Ramos (cell line): ENCODE results near the gene TP73.

Experiments used
- in situ Hi-C: fragments of 300-500 bp; cut with MboI; formaldehyde crosslinking; loops from one replicate; pipeline ENCODE4 v1.14.3; 2022; ENCODE audit warnings: low sequenced_read_pairs; ENCODE audit not compliant: unreplicated experiment

TP73 gene

DNA sequence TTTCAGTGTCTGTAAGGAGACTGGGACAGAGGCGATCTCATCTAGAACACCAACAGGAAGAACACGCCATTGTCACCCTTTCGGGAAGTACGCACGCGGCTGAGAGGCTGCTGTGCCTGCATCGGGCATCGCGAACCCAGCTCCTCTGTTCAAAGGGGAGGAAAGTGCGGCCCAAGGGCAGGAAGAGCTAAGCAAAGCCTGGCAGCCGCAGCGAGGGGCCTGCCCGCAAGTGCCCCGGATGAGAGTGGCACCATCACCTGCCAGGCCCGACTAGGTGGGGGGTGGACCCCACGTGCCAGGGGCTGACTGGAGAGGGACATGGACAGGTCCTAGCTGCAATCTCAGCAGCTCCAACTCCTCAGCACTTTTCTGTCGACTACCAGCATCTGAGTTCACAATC is 20.0 kb upstream of the TP73 start:
- in situ Hi-C loops, result no loop called here

DNA sequence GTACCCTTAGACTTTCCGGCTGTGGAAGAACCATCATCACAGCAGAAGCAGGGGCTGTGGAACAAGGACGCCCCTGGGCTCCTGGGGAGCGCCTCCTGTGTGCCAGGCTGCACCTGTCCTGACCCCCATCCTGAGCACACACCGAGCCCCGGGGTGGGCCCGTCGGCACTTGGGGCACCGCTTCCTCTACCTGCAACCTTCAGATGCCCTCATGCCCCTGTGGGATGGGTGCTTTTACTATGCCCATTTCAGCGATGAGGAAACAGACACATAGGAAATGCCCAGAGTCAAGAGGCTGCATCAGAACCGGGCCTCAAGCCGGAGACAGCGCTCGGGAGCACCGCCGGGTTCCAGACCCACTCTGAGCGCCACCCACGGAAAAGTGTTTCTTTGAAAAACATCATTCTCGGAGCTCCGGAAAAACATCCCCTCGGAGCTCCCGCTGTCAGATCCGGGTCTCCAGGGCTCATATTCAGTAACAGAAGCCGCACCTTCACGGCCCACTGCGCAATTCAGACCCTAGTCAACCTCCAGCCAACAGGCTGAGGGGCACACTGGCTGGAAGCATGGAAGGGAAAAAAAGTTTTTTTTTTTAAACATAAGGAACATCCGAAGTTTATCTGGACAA is 19.5 kb upstream of the TP73 start:
- in situ Hi-C loops, result no loop called here

DNA sequence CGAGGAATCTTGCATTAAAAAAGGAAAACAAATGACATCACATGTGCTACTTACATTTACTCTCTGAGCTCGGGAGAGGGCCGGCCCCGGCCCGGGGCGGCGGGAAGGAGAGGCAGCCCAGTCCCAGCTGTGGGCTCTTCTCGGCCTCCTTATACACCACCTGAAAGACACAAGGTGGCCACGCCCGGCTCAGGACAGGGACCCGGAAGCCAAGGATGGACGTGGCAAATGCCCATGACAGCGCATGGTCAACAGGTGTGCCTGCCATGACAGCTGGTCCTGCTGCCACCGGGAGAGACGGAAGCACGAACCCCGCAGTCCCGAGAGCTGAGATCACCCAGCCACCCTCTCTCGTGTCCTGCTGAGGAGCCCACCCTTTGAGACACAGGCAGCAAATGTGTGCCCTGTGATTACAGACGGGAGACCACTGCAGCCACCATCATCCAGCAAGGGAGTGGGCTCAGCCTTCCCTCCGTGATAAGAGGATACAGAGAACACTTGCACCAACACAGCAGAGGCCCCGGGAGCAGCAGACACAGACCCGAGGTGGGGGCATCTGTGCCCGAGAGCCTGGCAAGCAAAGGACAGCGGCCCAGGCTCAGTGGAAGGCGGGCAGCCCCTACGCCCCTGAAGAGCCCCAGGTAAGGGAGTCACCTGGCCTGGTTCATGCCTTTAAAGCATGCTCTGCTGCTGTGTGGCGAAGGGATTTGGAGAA is 18.8 kb upstream of the TP73 start:
- in situ Hi-C loops, result no loop called here

DNA sequence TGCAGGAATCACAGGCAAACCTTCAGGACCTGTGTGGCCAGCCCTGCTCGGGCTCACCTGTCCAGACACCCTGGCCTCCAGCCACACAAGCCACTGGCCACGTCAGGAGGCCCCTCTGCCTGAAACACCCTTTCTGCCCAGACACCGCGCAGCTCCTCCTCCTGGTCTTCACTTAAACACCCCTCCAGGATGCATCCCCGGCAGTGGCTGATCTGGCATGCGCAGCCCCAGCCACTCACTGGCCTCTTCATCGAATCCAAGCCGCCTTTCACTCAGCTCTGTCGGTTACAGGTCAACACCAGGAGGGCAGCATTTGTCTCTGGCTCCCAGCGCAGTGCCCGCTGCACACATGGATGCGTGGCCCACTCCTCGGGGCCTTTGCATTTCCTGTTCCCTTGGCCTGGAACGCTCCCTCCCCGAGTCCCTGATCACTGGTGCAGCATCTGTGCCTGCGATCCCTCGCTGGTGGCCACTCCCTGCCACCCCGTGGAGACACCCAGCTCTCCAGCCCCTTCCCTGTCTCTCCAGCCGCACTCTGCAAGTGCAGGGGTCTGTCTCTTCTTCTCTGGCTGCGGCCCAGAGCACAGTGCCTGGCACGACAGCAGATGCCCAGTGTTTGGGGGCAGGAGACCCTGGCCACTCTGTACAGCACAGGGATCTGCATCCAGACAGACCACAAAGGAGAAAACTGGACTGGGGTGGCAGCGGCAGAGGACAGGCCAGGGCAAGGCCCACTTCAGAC is 18.1 kb upstream of the TP73 start:
- in situ Hi-C loops, result no loop called here

DNA sequence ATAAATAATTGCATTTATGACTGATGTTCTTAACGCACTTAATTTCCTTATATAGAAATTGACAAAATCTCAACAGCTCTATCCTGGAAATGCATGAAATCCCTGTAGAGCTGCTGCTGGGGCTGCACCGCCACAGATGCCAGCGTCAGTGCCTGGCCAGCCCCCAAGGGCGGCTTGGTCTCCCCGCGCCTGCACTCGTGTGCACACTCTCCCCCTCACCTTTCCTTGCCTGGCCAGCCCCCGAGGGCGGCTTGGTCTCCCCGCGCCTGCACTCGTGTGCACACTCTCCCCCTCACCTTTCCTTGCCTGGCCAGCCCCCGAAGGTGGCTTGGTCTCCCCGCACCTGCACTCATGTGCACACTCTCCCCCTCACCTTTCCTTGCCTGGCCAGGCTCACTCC is 16.2 kb upstream of the TP73 start:
- in situ Hi-C loops, result no loop called here

DNA sequence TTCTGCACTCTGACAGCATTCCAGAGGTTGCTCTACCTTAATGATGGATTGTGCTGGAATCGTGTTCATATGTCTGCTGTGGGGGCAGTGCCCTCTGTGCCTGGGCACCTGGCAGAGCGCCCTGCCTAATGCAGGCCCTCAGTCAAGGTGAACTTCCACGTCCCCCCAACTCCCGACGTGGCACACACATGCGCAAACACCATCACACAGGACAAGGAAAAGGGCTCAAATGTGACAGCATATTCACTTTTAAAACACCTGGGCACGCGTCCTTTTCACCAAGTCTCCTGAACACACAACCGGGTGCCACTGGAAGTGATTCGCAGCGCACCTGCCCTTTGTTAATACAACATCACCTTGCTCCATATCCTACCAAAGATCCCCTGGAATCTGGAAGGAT is 15.8 kb upstream of the TP73 start:
- in situ Hi-C loops, result no loop called here

DNA sequence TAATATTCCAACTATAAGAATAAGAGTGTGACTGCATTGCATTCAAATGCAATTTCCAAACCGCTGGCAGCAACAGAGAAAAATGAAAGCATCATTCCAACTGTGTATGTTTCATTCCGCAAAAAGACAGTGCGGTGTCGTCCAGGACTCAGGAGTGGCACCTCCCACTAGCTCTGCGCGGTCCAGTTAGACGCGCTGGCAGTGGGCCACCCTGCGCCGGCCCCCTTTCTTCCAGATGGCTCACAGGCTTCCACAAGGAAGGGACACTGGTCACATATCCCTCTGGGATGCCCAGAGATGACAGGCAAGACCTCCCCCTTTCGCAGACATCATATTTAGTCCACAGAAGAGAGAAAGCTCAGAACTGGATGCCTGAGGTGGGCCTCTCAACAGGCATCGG is 14.3 kb upstream of the TP73 start:
- in situ Hi-C loops, result no loop called here

DNA sequence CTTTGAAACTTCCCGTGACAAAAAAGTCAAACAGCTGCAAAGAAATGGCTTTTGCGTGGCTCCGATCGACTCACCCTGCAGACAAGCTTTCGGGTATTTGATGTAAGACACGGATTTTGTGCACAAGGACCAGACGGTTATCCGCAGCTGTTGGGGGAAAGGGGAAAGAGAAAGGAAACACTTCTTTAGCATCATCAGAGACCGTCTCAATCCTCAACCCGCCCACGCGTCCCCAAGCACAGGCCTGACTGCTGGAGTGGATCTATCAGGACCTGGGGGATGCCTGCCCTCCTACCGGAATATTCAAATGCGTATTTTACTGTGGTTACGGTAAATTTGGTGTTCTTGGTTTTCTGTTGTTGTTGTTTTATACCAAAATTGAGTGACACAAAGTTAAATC is 13.6 kb upstream of the TP73 start:
- in situ Hi-C loops, result no loop called here

DNA sequence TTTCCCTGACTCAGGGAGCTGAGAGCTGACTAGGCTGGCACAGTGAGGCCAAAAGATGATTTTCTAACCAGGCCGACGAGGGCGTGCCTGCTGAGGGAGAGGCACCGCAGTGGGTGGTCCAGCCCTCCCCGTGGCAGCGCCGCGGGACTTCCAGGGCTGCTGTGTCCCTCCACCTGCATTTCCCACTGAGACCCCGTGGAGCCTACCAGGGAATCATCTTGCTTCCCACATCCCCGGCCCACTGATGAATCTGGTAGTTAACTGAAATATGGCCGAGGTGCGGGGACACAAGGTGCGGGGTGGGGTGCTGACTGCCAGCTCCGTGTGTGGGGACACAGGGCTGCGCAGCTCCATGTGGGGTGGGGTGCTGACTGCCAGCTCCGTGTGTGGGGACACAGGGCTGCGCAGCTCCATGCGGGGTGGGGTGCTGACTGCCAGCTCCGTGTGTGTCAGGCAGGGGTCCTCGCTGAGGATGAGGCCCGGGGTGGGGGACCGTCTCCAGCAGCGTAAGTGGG is 12.9 kb upstream of the TP73 start:
- in situ Hi-C loops, result no loop called here

DNA sequence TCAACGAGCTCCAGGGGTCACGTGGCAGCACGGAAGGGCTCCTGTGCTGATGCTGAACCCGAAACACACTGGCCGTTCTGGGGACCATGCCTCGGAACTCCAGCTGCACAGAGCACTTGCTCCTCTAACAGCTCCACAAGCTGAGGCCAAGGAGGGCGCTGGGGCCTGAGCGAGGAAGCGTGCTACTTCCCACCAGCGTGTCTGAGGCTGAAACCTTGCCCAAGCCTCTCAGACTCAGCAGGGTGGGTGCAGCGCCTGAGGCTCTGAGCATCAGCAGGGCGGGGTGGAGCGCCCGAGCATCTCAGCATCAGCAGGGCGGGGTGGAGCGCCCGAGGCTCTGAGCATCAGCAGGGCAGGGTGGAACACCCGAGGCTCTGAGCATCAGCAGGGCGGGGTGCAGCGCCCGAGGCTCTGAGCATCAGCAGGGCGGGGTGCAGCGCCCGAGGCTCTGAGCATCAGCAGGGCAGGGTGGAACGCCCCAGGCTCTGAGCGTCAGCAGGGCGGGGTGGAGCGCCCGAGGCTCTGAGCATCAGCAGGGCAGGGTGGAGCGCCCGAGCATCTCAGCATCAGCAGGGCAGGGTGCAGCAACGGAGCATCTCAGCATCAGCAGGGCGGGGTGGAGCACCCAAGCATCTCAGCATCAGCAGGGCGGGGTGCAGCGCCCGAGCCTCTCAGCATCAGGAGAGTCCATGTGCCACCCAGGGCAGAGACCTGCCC is 12.0 kb upstream of the TP73 start:
- in situ Hi-C loops, result no loop called here

DNA sequence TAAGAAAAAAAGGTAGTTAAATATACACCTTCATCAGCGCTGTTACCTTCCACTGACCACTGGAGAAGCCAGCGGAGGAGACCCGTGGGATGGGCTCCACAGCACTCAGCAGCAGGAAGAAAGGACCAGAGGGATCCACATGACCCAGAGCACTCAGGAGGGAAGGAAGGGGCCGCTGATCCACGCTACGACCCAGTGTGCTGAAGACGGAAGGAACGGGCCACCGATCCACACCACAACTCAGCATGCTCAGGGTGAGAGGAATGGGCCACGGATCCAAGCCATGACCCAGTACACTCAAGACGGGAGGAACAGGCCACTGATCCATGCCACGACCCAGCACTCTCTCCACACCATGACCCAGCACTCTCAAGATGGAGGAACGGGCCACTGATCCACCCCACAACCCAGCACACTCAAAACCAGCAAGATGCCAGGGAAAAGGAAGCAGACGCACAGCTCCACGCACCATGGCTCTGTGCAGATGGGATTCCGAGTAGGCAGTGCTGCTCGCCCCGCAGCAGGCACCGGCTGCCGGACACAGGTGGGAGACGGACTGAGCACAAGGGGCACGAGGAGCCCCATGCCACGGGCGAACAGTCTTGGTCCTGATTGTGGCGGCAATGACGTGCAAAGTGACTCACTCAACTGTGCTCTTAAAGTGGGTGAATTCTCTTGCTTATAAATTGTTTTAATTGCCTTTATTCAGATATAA is 11.1 kb upstream of the TP73 start:
- in situ Hi-C loops, result no loop called here

DNA sequence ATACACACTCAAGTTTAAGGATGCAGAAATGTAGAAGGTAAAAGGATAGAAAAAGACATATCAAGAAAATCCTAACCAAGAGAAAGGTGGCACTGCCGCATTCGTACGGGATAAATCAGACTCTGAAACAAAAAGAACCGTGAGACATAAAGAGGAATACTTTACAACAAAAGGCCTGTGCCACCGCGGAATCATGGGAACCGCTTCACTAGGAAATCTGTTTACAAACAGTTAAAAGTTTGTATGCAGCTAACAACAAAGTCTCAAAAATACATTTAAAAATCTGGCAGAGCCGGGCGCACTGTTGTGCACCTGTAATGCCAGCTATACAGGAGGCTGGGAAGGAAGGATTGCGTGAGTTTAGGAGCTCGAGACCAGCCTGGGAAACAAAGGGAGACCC is 10.5 kb upstream of the TP73 start:
- in situ Hi-C loops, result no loop called here

DNA sequence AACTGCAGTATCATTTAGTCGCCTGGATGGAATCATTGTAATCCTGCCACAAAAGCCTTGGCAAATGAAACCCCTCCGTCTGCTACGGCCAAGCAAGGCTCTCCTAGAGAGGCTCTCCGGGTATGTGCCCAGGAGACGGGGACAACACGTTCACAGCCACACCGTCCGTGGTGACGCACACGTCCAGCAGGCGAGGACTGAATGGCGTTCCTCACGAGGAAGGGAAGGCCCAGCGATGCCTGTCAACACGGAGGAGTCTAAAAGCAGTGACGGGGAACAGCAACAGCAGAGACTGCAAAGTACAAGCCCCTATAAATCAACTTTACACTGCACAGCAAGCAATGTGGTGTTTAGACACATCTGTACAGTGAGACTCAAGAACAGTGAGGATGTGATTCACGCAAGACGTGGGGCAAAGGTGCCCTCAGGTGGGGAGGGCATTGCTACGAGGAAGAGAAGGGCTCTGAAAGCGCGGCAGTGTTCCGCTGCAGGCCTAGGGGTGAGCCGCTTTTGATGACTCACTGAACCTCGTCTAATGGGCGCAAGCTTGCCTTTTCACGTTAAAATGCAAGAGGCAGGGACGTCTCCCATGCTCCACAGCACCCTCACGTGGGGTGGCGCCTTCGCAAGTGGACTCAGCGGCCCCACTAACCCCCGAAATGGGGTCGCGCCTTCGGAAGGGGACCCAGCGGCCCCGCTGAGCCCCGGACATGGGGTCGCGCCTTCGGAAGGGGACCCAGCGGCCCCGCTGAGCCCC is 9.2 kb upstream of the TP73 start:
- in situ Hi-C loops, result no loop called here

DNA sequence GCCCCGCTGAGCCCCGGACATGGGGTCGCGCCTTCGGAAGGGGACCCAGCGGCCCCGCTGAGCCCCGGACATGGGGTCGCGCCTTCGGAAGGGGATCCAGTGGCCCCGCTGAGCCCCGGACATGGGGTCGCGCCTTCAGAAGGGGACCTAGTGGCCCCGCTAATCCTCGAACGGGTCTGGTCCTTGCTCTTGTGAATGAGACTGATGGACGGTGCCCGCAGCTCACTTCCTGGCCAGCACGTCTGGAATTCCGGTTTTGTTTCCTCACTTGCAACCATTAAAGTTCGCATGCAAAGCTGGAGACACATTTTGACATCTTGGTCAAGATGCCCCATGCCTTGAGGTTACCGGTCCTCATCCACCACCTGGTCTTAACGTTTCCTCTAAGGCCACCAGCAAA is 8.0 kb upstream of the TP73 start:
- in situ Hi-C loops, result no loop called here

DNA sequence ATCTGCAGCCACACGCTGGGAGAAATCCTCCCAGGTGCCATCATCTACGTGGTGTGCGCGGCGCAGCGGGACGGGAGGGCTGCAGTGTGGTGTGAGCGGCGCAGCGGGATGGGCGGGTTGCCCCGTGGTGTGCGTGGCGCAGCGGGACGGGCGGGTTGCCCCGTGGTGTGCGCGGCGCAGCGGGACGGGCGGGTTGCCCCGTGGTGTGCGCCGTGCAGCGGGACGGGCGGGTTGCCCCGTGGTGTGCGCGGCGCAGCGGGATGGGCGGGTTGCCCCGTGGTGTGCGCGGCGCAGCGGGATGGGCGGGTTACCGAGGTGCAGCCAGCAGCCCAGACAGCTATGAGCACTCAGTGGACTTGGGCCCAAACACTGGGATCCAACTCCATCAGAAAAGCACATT is 7.1 kb upstream of the TP73 start:
- in situ Hi-C loops, result no loop called here

DNA sequence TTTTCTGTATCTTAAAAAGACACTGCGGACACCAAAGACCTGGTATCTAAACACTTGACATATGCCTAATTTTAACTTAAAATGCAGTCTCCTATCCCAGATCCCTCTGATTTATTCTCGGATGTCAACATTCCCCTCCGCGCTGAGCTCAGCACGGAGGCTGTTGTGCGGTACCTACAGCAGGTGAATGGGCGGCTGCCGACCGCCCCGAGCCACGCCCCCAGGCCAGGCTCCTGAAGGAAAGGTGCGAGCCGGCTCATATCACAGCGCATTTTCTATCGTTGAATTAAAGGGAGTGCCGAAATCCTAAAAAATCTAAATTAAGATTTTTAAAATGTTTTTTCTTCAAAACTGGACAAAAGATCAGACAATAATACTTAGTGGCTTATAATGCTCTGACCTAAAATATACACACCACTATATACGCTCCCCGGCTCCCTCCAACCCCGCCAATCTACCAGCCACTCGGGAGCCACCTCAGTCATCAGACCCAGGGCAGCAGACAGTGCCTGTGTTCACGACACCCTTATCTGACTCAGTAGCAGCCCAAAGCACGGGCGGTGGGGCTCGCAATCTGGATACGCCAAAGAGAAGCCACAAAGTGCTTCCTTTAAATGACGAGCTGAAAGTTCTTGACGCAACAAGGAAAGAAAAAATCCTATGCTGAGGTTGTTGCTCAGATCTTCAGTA is 6.5 kb upstream of the TP73 start:
- in situ Hi-C loops, result no loop called here

DNA sequence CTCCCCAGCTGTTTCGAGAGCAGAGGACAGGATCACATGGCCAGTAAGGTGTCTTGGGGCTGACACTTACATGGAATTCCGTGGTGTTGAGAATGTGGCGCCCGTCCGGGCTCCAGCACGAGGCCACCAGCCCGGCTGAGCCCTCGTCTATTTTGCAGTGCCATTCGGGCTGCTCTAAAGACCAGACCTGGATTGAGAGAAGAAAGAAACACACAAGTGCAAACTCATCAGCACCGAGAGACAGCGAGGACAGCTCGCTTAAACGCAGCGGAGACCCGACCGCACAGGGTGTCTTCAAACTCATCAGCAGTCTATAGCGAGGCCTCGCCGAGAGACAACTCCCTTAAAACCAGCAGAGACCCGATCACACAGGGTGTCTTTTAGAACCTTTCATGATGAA is 5.7 kb upstream of the TP73 start:
- in situ Hi-C loops, result no loop called here

DNA sequence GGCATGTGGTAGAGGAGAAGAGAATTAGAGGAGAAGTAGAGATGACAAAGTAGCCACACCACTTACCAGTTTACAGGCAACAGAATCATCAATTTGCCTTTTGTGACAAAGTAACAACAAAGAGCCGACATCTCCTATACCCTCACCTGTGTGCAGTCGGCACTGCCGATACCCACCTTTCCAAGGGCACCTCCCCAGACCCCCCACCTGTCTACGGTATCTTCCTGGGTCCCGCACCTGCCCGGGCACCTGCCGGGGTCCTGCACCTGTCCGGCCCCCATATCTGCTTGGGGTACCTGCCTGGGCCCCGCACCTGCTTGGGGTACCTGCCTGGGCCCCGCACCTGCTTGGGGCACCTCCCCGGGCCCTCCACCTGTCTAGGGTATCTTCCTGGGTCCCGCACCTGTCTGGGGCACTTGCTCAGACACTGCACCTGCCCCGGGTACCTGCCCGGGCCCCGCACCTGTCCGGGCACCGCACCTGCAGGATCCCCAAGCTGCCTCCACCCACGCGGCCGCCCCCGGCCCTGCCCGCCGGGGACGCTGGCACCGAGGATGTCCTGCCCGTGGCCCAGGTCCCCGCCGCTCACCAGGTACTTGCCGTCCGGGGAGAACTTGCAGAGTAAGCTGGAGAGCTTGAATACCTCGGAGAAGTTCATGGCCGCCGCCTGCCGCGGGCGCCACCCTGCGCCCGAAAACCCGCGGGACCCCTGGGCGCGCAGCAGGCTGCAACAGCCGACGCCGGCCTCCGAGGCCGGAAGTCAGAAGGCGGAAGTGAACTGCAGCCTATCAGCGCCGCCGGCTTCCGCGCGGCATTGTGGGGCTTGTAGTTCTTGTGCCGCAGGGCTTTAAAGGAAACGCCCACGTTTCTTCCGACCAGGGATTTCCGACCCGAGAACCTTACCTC is 2.7 kb upstream of the TP73 start, which contains the start of gene WRAP73:
TSS of gene WRAP73 (minus strand) at position 762 of the 906 bp plus-strand sequence. CDS start at position 658, 104 bp downstream.
- in situ Hi-C loops, result loop anchor here (25.0 kb wide), 1 partner anchor 388 kb away; no protein-coding TSS in a partner anchor
